T1000 (cell line): ENCODE results near the gene TNFRSF4.

Experiments used
- DNase-seq: peaks from one replicate; lab custom pipeline; 2025; ENCODE audit warnings: mixed read lengths; lab: John Stamatoyannopoulos, UW

Gene TNFRSF4

GRCh38 chr1:1169429-1170214 lies 44.3 kb downstream of the TNFRSF4 start:
- no peak for DNase-seq

- no peak for DNase-seq
Measured at GRCh38 chr1:1168451-1169411, 45.2 kb downstream of the TNFRSF4 start.

- no peak for DNase-seq
Measured at GRCh38 chr1:1167841-1168450, 46.0 kb downstream of the TNFRSF4 start.

- DNase-seq = no peak
Measured at GRCh38 chr1:1167398-1167821, 46.5 kb downstream of the TNFRSF4 start.

GRCh38 chr1:1166642-1167397 lies 47.1 kb downstream of the TNFRSF4 start:
- DNase-seq = no peak

- DNase-seq = no peak
Measured at GRCh38 chr1:1165900-1166421, 48.0 kb downstream of the TNFRSF4 start.

GRCh38 chr1:1165485-1165884 lies 48.5 kb downstream of the TNFRSF4 start:
- DNase-seq = no peak

GRCh38 chr1:1164701-1165451 lies 49.1 kb downstream of the TNFRSF4 start:
- no peak for DNase-seq

GRCh38 chr1:1164361-1164700 lies 49.6 kb downstream of the TNFRSF4 start:
- no peak for DNase-seq

- DNase-seq = no peak
Measured at GRCh38 chr1:1163538-1164070, 50.3 kb downstream of the TNFRSF4 start.

GRCh38 chr1:1162597-1163537 lies 51.1 kb downstream of the TNFRSF4 start:
- DNase-seq = no peak

- DNase-seq = no peak
Measured at GRCh38 chr1:1161683-1162079, 52.3 kb downstream of the TNFRSF4 start.
